Measurements from ENCODE around the gene ZNF845. TPM values are rescaled to one million over a fixed set of nuclear protein-coding genes. Genes with fewer than 3 reads are reported as not detected.
"Not testable (repeated sequence)": the region's sequence is repeated elsewhere in the genome, so short reads cannot be mapped to it uniquely, and the experiment has no call there.

ZNF845 gene
- total RNA-seq, 2 experiments from 2014 or later = 5.7 to 5.8 TPM

DNA sequence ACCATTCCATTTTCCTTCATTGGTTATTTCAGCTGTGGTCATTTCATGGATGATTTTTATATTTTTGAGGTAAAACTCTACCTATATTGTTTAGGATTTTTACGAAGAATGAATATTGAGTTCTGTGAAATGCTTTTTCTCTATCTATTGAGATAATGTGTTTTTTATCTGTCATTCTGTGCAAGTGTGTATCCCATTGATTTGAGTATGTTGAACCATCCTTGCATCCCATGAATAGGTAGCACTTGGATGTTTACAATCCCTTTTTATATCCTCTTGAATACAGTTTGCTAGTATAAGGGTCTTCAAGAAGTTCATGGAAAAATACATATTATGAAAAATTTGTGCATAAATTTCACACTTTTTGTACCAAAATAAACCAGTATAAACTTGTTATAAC, 22.2 kb downstream of the ZNF845 start:
- H3K4me3 Mint-ChIP-seq = no peak overlapping the region
- CTCF ChIA-PET = no interaction called here
- intact Hi-C loops (cut with micrococcal nuclease) = no loop called here
- no peaks in the 10 kb centered on the region for H3K27me3 Mint-ChIP-seq
- H3K36me3 Mint-ChIP-seq = peaks cover 47% of the 10 kb centered on the region
- no peak for DNase-seq
- H3K4me1 Mint-ChIP-seq (ENCODE audit: low read depth) = no peaks in the 10 kb centered on the region
- H3K9me3 Mint-ChIP-seq = peaks cover 74% of the 10 kb centered on the region
- POLR2A ChIA-PET = no interaction called here
- H3K27ac Mint-ChIP-seq = no peak overlapping the region

DNA sequence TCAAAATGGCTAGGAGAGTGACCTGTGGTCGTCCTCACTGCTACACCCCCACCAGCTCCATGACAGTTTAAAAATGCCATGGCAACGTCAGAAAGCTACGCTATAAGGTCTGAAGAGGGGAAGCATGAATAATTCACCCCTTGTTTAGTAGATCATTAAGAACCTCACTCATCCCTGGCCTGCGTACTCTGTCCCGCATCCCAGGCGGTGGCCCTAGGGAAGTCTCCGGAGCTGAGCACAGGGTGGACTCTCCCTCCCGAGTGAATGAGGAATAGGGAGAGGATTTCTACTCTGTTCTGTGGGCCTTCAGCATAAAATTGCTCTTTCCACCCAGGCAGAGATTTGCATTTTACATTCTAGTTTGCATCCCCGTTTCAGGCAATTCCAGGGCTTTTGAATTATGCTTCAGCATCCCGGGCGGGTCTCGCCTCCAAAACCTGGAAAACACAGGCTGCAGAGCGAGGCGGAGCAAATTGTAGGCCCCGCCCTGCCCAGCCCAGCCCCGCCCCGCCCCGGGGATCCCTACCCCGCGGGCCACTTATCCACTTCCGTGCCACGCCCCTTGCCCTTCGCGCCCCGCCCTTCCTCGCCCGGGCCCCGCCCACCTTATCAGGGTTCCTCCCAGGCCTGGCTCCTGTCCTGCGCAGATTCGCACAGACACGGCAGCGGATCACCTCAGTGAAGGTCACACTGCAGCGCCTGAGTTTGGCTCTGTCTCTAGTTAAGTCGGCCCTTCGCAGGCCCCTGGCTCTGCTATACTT, 24.5 kb downstream of the ZNF845 start:
- ChIA-PET CTCF (no interaction called here), POLR2A (no interaction called here)
- no peak for DNase-seq
- Mint-ChIP-seq H3K4me1 (ENCODE audit: low read depth) (no peaks in the 10 kb centered on the region), H3K36me3 (peaks cover 27% of the 10 kb centered on the region), H3K9me3 (peaks cover 51% of the 10 kb centered on the region), H3K27ac (no peak overlapping the region), H3K4me3 (no peak overlapping the region), H3K27me3 (no peaks in the 10 kb centered on the region)
- intact Hi-C loops (cut with micrococcal nuclease) = no loop called here

DNA sequence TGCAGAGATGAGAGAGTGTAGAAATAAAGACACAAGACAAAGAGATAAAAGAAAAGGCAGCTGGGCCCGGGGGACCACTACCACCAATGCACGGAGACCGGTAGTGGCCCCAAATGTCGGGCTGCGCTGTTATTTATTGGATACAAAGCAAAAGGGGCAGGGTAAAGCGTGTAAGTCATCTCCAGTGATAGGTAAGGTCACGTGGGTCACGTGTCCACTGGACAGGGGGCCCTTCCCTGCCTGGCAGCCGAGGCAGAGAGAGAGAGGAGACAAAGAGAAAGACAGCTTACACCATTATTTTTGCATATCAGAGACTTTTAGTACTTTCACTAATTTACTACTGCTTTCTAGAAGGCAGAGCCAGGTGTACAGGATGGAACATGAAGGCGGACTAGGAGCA, 26.5 kb downstream of the ZNF845 start:
- H3K4me3 Mint-ChIP-seq; H3K27ac Mint-ChIP-seq; H3K27me3 Mint-ChIP-seq; POLR2A ChIA-PET; DNase-seq; intact Hi-C loops (cut with micrococcal nuclease); H3K4me1 Mint-ChIP-seq (ENCODE audit: low read depth): not testable (repeated sequence)
- Mint-ChIP-seq H3K36me3 (peaks cover 15% of the 10 kb centered on the region), H3K9me3 (peaks cover 35% of the 10 kb centered on the region)
- CTCF ChIA-PET = interaction anchor here (2.4 kb wide), 1 partner anchor 164 kb away, joined by 7 read pairs; no protein-coding TSS in a partner anchor

DNA sequence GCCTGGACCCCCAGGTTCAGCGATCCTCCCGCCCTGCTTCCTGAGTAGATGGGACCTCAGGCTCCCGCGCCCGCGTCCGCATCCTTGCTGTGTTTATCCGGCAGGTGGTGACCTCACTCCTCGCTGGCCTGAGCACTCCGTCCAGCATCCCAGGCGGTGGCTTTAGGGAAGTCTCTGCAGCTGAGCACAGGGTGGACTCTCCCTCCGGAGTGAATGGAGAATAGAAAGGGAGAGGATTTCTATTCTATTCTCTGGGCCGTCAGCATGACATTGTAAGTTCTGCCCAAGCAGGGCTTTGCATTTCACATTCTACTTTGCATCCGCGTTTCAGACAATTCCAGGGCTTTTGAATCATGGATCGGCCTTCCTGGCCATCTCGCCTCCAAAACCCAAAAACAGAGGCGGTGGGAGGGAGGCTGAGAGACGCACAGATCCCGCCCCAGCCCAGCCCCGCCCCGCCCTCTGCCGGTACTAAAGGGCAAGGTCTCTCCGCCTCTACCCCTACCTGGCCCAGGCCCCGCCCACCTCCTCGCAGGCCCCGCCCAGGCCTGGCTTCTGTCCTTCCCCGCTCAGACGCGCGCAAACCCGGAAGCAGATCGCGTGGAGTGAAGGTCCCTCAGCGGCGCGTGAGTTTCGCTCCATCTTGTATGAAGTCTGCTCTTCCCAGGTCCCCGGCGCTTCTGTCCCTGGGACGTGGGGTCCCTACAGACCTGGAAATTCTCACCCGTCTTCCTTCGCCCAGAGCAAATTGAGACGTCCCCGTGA, 31.8 kb downstream of the ZNF845 start, which contains the start of gene ZNF525:
TSS of gene ZNF525 (plus strand) at position 572 of the 765 bp plus-strand sequence. CDS start 6,577 bp downstream, outside the sequence.
- H3K4me3 Mint-ChIP-seq = peak within 1 kb of the TSS; percentile 88
- peaks cover 9% of the 10 kb centered on the region for H3K9me3 Mint-ChIP-seq
- DNase-seq = peak; percentile 98
- peak within 1 kb of the TSS; percentile 87 for H3K27ac Mint-ChIP-seq
- H3K36me3 Mint-ChIP-seq = peaks cover 20% of the 10 kb centered on the region
- CTCF ChIA-PET = no interaction called here
- H3K4me1 Mint-ChIP-seq (ENCODE audit: low read depth) = peaks cover 22% of the 10 kb centered on the region
- intact Hi-C loops (cut with micrococcal nuclease) = loop anchor here (1.0 to 2.0 kb wide), 2 partner anchors 33 to 172 kb away; partner anchors contain the start of genes ZNF665 and ZNF845
- POLR2A ChIA-PET = no interaction called here
- H3K27me3 Mint-ChIP-seq = no peaks in the 10 kb centered on the region

DNA sequence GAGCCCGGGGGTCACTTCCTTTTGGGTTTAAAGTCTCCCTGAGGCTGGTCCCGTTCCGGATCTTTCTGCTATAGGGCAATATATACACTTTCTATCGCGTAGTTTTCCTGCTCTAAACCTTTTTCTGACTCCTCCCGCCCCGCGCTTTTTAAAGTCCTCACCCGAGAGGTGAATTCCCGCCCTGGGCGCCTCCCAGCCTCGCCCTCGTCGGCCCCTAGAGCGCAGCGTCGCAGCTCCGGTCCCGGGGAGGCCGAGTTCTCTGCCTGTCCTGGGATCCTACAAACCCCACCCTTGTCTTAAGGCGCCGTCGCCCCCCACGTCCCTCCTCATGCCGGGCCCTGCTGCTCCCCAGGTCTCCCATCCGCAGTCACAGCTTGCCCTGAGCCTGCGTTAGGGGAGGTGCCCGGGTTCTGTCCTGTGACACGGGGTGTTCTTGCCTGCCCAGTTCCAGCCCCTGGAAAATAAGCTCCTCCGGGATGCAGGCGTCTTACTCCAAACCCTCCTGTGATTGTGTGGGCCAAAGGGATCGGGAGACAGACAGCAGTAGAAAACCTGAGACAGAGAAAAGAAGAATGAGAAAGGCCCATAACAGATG, 32.4 kb downstream of the ZNF845 start:
- Mint-ChIP-seq H3K4me3 (peak overlapping the region; percentile 88), H3K4me1 (ENCODE audit: low read depth) (peaks cover 22% of the 10 kb centered on the region), H3K27me3 (no peaks in the 10 kb centered on the region), H3K9me3 (peaks cover 13% of the 10 kb centered on the region), H3K36me3 (peaks cover 27% of the 10 kb centered on the region), H3K27ac (peak overlapping the region; percentile 87)
- intact Hi-C loops (cut with micrococcal nuclease) = loop anchor here (1.0 to 2.0 kb wide), 2 partner anchors 33 to 173 kb away; partner anchors contain the start of genes ZNF665 and ZNF845
- DNase-seq = peak; percentile 48
- POLR2A ChIA-PET = no interaction called here
- CTCF ChIA-PET = no interaction called here

DNA sequence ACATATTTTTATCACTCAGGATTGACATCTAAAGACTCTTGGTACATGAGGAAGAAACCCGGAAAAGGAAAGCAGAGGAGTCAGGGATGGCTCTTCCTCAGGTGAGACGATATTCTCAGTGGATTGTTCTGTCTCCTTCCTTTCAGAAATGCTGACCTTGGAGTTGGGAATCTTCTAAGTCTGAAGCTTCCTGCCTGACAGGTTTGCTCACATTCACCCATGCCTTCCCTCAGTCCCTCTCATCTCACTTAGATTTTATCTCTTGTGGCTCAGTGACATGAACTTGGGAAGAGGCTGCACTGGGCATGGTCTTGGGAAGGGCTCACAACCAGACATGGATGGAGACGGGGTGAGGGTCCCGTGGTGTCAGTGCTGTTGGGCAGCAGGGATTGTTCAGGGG, 38.6 kb downstream of the ZNF845 start:
- Mint-ChIP-seq H3K36me3 (peaks cover 81% of the 10 kb centered on the region), H3K9me3 (peaks cover 35% of the 10 kb centered on the region), H3K4me3 (no peak overlapping the region), H3K4me1 (ENCODE audit: low read depth) (peaks cover 8% of the 10 kb centered on the region), H3K27ac (no peak overlapping the region), H3K27me3 (no peaks in the 10 kb centered on the region)
- ChIA-PET POLR2A (no interaction called here), CTCF (no interaction called here)
- intact Hi-C loops (cut with micrococcal nuclease) = no loop called here
- no peak for DNase-seq

DNA sequence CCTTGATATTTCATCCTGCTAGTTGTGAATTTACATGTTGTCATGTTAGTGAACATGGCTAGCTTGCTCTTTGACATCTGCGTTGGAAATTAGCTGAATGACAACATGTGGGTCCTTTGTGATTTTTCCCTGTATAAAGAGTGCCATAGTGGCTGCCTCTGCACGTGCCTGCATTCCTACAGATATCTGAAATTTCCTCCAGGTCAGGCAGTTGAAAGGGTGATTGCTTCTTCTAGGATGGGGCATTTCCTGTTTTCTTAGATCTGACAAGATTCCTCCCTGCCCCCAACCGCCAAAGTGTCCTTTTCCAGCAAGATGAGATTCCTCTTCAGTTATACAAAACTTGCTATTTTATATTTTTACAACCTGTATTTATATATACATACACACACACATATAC, 40.7 kb downstream of the ZNF845 start:
- peaks cover 37% of the 10 kb centered on the region for H3K9me3 Mint-ChIP-seq
- CTCF ChIA-PET = no interaction called here
- H3K4me3 Mint-ChIP-seq = no peak overlapping the region
- no peaks in the 10 kb centered on the region for H3K4me1 Mint-ChIP-seq (ENCODE audit: low read depth)
- no peaks in the 10 kb centered on the region for H3K27me3 Mint-ChIP-seq
- intact Hi-C loops (cut with micrococcal nuclease) = no loop called here
- peaks cover 85% of the 10 kb centered on the region for H3K36me3 Mint-ChIP-seq
- no peak for DNase-seq
- POLR2A ChIA-PET = no interaction called here
- no peak overlapping the region for H3K27ac Mint-ChIP-seq

DNA sequence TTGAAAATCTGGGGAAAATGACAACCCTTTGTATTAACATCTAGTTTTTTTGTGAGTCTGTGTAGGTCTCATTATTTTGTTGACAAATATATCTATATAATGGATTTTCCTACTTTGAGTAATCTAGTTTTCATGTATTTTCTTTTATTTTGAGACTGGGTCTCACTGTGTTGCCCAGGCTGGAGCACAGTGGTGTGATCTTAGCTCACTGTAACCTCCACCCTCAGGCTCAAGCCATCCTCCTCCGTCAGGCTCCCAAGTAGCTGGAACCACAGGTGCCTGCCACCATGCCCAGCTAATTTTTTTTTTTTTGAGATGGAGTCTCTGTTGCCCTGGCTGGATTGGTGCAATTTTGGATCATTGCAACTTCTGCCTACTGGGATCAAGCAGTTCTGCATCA, 41.2 kb downstream of the ZNF845 start:
- H3K4me1 Mint-ChIP-seq (ENCODE audit: low read depth) = no peaks in the 10 kb centered on the region
- H3K27ac Mint-ChIP-seq = no peak overlapping the region
- H3K36me3 Mint-ChIP-seq = peaks cover 90% of the 10 kb centered on the region
- H3K27me3 Mint-ChIP-seq = no peaks in the 10 kb centered on the region
- H3K4me3 Mint-ChIP-seq = no peak overlapping the region
- intact Hi-C loops (cut with micrococcal nuclease) = no loop called here
- DNase-seq = no peak
- H3K9me3 Mint-ChIP-seq = peaks cover 40% of the 10 kb centered on the region
- ChIA-PET POLR2A (no interaction called here), CTCF (no interaction called here)

DNA sequence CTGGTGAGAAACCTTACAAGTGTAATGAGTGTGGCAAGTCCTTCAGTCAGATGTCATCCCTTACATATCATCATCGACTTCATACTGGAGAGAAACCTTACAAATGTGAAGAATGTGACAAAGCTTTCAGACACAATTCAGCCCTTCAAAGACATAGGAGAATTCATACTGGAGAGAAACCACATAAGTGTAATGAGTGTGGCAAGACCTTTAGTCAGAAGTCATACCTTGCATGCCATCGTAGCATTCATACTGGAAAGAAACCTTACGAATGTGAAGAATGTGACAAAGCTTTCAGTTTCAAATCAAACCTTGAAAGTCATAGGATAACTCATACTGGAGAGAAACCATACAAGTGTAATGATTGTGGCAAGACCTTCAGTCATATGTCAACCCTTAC, 47.8 kb downstream of the ZNF845 start:
- Mint-ChIP-seq H3K4me1 (ENCODE audit: low read depth) (no peaks in the 10 kb centered on the region), H3K4me3 (no peak overlapping the region), H3K27ac (no peak overlapping the region), H3K36me3 (peaks cover 96% of the 10 kb centered on the region), H3K27me3 (no peaks in the 10 kb centered on the region), H3K9me3 (peaks cover 78% of the 10 kb centered on the region)
- POLR2A ChIA-PET = no interaction called here
- CTCF ChIA-PET = no interaction called here
- DNase-seq = no peak
- intact Hi-C loops (cut with micrococcal nuclease) = no loop called here

DNA sequence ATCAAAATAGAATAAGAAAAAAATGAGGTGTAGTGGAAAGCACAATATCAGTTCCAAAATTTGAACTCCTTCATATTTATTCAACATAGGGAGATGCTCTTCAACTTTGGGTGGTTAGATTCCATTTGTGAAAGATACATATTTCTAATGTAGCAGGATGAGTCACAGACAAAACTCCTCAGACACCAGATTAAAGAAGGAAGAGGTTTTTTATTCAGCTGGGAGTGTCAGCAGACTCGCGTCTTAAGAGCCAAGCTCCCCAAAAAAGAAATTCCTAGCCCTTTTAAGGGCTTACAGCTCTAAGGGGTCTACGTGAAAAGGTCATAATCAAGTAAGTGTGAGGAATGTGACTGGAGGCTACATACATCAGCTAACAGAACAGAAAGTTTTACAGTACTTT, 54.6 kb downstream of the ZNF845 start:
- DNase-seq = no peak
- H3K36me3 Mint-ChIP-seq = peaks cover 59% of the 10 kb centered on the region

DNA sequence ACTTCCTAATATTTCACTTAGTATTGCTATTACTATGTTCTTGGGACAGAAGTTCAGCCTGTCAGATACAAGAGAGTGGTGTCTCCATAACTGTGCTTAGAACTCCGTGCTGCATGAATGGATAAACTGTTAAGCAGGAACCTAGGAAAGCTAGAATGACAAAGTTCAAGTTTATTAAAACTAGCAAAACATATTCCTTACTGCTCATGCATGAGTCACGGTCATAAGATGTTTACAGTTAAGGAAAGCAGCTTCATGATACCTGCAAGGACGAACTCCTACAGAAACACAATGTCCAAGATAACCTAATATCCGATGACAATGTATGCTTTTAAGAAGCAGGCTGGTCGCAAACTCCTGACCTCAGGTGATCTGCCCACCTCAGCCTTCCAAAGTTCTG, 55.4 kb downstream of the ZNF845 start:
- no peaks in the 10 kb centered on the region for H3K4me1 Mint-ChIP-seq (ENCODE audit: low read depth)
- ChIA-PET POLR2A (no interaction called here), CTCF (no interaction called here)
- intact Hi-C loops (cut with micrococcal nuclease) = no loop called here
- H3K36me3 Mint-ChIP-seq = peaks cover 52% of the 10 kb centered on the region
- no peak overlapping the region for H3K27ac Mint-ChIP-seq
- DNase-seq = no peak
- H3K4me3 Mint-ChIP-seq = no peak overlapping the region
- no peaks in the 10 kb centered on the region for H3K27me3 Mint-ChIP-seq
- H3K9me3 Mint-ChIP-seq = peaks cover 65% of the 10 kb centered on the region

More for the DNA sequence above, 54.6 kb downstream of the ZNF845 start:
- intact Hi-C loops (cut with micrococcal nuclease) = no loop called here
- Mint-ChIP-seq H3K27ac (no peak overlapping the region), H3K27me3 (no peaks in the 10 kb centered on the region), H3K4me3 (no peak overlapping the region), H3K4me1 (ENCODE audit: low read depth) (no peaks in the 10 kb centered on the region), H3K9me3 (peaks cover 72% of the 10 kb centered on the region)
- POLR2A ChIA-PET = no interaction called here
- CTCF ChIA-PET = no interaction called here

DNA sequence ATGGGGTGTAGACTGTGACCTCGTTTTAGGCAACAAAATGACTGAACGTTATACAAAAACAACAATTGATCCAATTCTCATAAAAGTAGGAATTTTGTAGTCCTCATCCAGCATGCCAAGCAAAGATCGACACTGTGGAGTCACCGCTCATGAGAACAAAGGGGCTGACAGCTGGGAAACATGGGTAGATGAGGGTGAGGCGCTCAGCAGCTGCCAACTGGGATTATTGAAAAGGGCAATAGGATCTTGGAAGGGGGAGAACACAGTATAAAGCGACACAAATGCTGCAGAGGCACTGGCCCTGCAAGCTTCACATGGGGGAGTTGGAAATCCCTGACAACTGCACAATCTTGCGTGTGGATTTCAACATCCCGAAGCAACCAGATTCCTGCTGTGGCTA, 56.0 kb downstream of the ZNF845 start:
- Mint-ChIP-seq H3K4me3 (no peak overlapping the region), H3K4me1 (ENCODE audit: low read depth) (peaks cover 1% of the 10 kb centered on the region), H3K9me3 (peaks cover 58% of the 10 kb centered on the region), H3K27me3 (no peaks in the 10 kb centered on the region), H3K36me3 (peaks cover 48% of the 10 kb centered on the region), H3K27ac (no peak overlapping the region)
- POLR2A ChIA-PET = no interaction called here
- DNase-seq = no peak
- intact Hi-C loops (cut with micrococcal nuclease) = no loop called here
- CTCF ChIA-PET = no interaction called here

All from activated CD4-positive, alpha-beta memory T cell treated with anti-CD3 and anti-CD28 coated beads for 36 hours (primary cell).